HG03439 (cell line): ENCODE data around the gene FTHL17.

Source experiments
- ATAC-seq: cut with Tn5 transposase; IDR thresholded peaks from one replicate; pipeline ENCODE4 v1.9.1; 2021; ENCODE audit warnings: mild to moderate bottlenecking, moderate library complexity; ENCODE audit not compliant: unreplicated experiment

Gene FTHL17

GRCh38 chrX:31039327-31039711 is 32.5 kb downstream of the FTHL17 start:
- no peak for ATAC-seq

GRCh38 chrX:31038575-31039326 is 33.1 kb downstream of the FTHL17 start:
- ATAC-seq = no peak

DNA sequence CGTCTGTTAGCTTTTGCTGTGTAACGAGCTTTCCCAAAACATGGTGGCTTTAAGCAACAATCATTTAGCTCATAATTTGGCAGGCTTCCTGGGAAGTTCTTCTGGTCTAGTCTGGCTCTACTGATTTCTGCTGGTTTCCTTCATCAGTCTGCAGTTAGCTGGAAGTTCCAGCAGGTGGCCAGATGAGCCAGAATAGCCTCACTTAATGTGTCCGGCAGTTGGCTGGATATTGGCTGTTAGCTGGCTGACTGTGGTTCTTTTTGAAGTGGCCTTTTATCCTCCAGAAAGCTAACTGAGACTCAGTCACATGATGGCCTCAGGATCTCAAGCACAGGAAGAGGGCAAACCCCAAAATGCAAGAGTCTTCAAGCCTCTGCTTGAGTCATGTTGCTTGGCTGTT is 34.9 kb downstream of the FTHL17 start:
- ATAC-seq = peak; percentile 54

DNA sequence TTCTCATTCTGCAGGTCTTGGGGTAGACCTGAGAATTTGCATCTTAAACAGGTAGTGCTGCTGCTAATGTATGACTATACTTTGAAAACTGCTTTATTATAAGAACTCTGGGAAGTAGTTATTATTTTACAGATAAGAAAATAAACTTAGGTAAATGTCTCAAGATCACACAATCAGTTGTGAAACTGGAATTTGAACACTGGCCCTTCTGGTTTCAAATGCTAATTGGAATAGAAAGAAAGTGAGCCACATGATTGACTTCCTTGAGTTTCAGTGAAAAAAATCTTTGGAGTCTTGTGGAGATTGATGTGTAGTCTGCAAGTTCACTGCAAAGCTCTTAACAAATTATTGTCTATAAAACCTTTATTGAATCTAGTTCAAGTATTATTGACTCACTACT is 44.5 kb downstream of the FTHL17 start:
- no peak for ATAC-seq

GRCh38 chrX:31024866-31025265 is 47.0 kb downstream of the FTHL17 start:
- ATAC-seq = no peak

DNA sequence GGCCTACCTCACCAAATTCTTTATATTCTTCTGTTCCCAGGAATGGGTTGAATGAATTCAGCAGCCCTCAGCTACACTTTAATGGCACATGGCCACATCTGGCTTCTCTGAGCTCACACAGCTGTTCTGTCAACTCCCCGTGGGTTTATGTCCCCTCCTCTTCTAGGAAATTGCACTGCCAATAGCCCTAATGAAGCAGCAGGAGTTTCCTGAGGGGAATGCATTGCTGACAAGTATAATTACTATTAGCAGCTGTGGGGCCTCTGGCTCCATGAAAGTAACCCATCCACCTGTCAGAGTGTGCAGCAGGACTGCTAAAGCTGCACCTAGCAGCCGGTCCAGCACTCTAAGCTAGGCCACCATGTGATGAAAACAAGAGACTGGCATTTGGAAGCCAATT is 50.3 kb downstream of the FTHL17 start:
- ATAC-seq = no peak
